ENCODE measurements around the gene ZNF160.
"Not testable (repeated sequence)": the region's sequence is repeated elsewhere in the genome, so short reads cannot be mapped to it uniquely, and the experiment has no call there.

The ZNF160 gene

DNA sequence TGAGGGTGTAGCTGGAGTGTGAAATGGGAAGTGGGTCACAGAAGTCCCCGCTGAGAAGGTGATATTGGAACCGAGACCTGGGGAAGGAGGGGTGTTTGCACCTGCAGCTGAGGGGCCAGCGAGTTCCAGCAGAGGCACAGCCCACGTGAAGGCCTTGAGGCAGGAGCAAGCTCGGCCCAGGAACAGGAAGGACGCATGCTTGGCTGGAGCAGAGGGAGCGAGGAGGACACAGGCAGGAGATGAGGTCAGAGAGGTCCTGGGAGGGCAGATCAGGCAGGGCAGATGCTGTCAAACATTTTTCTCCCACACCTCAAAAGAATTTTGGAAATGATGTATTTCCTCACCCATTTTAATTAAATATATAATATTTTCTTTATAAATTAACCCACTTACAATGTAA, 20.2 kb upstream of the ZNF160 start:
- Histone ChIP-seq H3K4me1 (ENCODE audit: control insufficient read depth, insufficient read depth, low read length) (no peaks in the 10 kb centered on the region), H3K9me3 (ENCODE audit: control insufficient read depth, insufficient read depth, low read length) (no peaks in the 10 kb centered on the region), H3K4me3 (ENCODE audit: low read length) (no peak overlapping the region), H3K27ac (ENCODE audit: low read length) (no peak overlapping the region), H3K36me3 (ENCODE audit: control insufficient read depth, insufficient read depth, low read length) (no peaks in the 10 kb centered on the region), H3K27me3 (ENCODE audit: control insufficient read depth, insufficient read depth, low read length) (no peaks in the 10 kb centered on the region)
- no CpG with 5 or more reads among the region's 7 CpGs for WGBS (ENCODE audit: insufficient coverage, insufficient read length)
- no peak for DNase-seq (ENCODE audit: low read depth, low spot score)

GRCh38 chr19:53112286-53112685, 9.1 kb upstream of the ZNF160 start:
- WGBS (ENCODE audit: insufficient coverage, insufficient read length) = no CpG with 5 or more reads among the region's 2 CpGs

DNA sequence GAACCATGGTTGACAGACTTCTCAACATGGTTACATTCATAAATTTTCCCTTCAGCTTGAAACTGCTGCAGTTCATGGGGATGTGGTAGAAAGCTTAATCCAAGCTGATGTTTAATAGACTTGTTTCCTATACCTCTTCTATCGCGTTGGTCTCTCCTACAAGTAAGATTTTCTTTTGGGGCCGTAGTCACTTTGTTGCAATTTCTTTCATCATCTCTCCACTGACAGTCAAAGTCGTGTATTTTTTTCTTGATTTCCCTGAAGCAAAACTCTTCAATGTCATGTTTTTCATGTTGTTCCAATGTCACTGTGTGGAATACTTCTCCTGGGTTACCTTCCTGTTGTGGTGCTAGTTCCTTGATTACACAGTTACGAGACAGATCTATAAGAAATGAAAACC, 6.3 kb upstream of the ZNF160 start:
- no peaks in the 10 kb centered on the region for H3K9me3 ChIP-seq (ENCODE audit: control insufficient read depth, insufficient read depth, low read length)
- no peak overlapping the region for H3K4me3 ChIP-seq (ENCODE audit: low read length)
- no peaks in the 10 kb centered on the region; the same call in 1 of the 2 replicates for H3K36me3 ChIP-seq (ENCODE audit: control insufficient read depth, insufficient read depth, low read length)
- H3K4me1 ChIP-seq (ENCODE audit: control insufficient read depth, insufficient read depth, low read length) = no peaks in the 10 kb centered on the region
- no peak overlapping the region for H3K27ac ChIP-seq (ENCODE audit: low read length)
- WGBS (ENCODE audit: insufficient coverage, insufficient read length) = no CpG with 5 or more reads among the region's 5 CpGs
- no peaks in the 10 kb centered on the region for H3K27me3 ChIP-seq (ENCODE audit: control insufficient read depth, insufficient read depth, low read length)
- DNase-seq (ENCODE audit: low read depth, low spot score) = no peak

More at GRCh38 chr19:53112286-53112685, 9.1 kb upstream of the ZNF160 start:
- no peaks in the 10 kb centered on the region for H3K4me1 ChIP-seq (ENCODE audit: control insufficient read depth, insufficient read depth, low read length)
- DNase-seq (ENCODE audit: low read depth, low spot score) = no peak
- H3K27me3 ChIP-seq (ENCODE audit: control insufficient read depth, insufficient read depth, low read length) = no peaks in the 10 kb centered on the region
- H3K4me3 ChIP-seq (ENCODE audit: low read length) = no peak overlapping the region
- no peaks in the 10 kb centered on the region for H3K9me3 ChIP-seq (ENCODE audit: control insufficient read depth, insufficient read depth, low read length)
- H3K36me3 ChIP-seq (ENCODE audit: control insufficient read depth, insufficient read depth, low read length) = no peaks in the 10 kb centered on the region; the same call in 1 of the 2 replicates
- H3K27ac ChIP-seq (ENCODE audit: low read length) = no peak overlapping the region

DNA sequence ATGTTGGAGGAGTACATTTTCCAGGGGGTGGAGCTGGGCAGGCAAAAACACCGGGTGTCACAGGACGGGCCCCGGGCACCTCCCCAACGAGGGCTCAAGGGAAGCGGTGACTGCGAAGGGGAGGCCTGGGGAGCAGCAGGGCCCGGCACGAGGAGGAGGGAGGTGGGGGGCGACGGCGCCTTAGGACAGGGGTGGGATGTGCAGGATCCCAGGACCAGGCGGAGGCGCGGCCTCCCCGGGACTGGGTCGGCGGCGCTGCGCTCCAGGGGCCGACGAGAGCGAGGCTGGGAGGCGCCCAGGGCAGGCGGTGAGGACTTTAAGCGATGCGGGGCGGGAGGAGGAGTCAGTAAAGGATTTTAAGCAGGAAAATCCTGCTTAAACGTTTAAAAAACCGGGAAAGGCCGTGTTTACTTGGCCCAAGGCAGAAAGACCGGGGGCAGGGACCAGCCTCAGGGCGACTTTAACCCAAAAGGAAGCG, 427 bp downstream of the ZNF160 start:
- H3K4me1 ChIP-seq (ENCODE audit: control insufficient read depth, insufficient read depth, low read length) = 0 out of 2 replicates have a peak, but pooled peaks cover 1% of the 10 kb centered on the region
- no peak for DNase-seq (ENCODE audit: low read depth, low spot score)
- no peaks in the 10 kb centered on the region for H3K27me3 ChIP-seq (ENCODE audit: control insufficient read depth, insufficient read depth, low read length)
- H3K9me3 ChIP-seq (ENCODE audit: control insufficient read depth, insufficient read depth, low read length) = no peaks in the 10 kb centered on the region
- no peak overlapping the region for H3K27ac ChIP-seq (ENCODE audit: low read length)
- no CpG with 5 or more reads among the region's 33 CpGs for WGBS (ENCODE audit: insufficient coverage, insufficient read length)
- H3K4me3 ChIP-seq (ENCODE audit: low read length) = peak overlapping the region; percentile 81
- H3K36me3 ChIP-seq (ENCODE audit: control insufficient read depth, insufficient read depth, low read length) = no peaks in the 10 kb centered on the region

DNA sequence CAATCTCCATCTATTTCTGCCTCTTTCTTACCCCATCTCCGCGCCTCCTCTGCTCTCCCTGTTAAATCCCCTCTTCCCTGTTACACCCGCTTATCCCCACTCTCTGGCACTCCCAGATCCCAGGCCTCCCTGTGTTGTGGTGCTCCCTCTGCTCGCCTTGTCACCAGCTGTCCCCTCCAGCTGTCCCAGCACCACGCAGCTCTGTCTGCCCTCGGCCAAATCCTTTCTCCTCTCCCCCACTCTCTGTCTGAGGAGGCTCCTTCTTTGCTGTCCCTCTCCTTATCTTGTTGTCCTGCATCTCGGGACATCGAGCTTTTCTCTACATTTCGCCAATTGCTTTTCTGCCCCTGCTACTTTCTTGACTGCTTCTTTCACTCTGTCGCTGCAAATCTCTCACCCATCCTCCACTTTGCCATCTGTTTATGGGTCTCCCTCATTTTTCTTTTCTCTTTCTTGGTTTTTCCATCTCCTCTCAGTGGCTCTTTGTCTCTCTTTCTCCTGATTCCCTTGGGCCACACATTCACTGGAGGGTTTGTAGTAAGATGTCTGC, 941 bp downstream of the ZNF160 start:
- 100% methylated on average over 2 of the region's 10 CpGs for WGBS (ENCODE audit: insufficient coverage, insufficient read length)
- Histone ChIP-seq H3K9me3 (ENCODE audit: control insufficient read depth, insufficient read depth, low read length) (no peaks in the 10 kb centered on the region), H3K4me1 (ENCODE audit: control insufficient read depth, insufficient read depth, low read length) (0 out of 2 replicates have a peak, but pooled peaks cover 1% of the 10 kb centered on the region), H3K4me3 (ENCODE audit: low read length) (peak overlapping the region; percentile 81), H3K27ac (ENCODE audit: low read length) (no peak overlapping the region), H3K27me3 (ENCODE audit: control insufficient read depth, insufficient read depth, low read length) (no peaks in the 10 kb centered on the region), H3K36me3 (ENCODE audit: control insufficient read depth, insufficient read depth, low read length) (no peaks in the 10 kb centered on the region)
- no peak for DNase-seq (ENCODE audit: low read depth, low spot score)

DNA sequence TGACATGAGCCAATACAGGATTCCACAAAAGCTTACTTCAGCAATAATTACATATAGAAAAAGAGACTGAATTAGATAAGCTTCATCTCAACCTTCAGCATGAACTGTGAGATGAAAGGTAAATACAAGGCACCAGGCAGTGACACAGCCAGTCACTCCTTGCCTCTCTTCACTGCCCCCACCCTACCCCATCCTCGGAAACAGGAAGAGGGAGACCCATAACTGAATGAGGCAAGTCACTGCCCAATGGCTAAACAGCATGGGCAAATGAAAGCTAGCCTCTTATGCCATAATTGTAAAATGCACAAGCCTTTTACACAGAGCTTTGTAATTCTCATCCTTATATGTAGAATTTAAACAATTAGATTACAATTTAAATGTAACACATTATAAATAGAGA, 1.7 kb downstream of the ZNF160 start:
- H3K27ac ChIP-seq (ENCODE audit: low read length) = no peak overlapping the region
- no peaks in the 10 kb centered on the region for H3K36me3 ChIP-seq (ENCODE audit: control insufficient read depth, insufficient read depth, low read length)
- no peak for DNase-seq (ENCODE audit: low read depth, low spot score)
- H3K4me1 ChIP-seq (ENCODE audit: control insufficient read depth, insufficient read depth, low read length) = 0 out of 2 replicates have a peak, but pooled peaks cover 1% of the 10 kb centered on the region
- H3K27me3 ChIP-seq (ENCODE audit: control insufficient read depth, insufficient read depth, low read length) = no peaks in the 10 kb centered on the region
- WGBS (ENCODE audit: insufficient coverage, insufficient read length) = no CpG with 5 or more reads among the region's 1 CpG
- no peaks in the 10 kb centered on the region for H3K9me3 ChIP-seq (ENCODE audit: control insufficient read depth, insufficient read depth, low read length)
- H3K4me3 ChIP-seq (ENCODE audit: low read length) = no peak overlapping the region

- not testable (repeated sequence) for H3K27me3 ChIP-seq (ENCODE audit: control insufficient read depth, insufficient read depth, low read length); H3K9me3 ChIP-seq (ENCODE audit: control insufficient read depth, insufficient read depth, low read length); H3K4me3 ChIP-seq (ENCODE audit: low read length); H3K27ac ChIP-seq (ENCODE audit: low read length); DNase-seq (ENCODE audit: low read depth, low spot score); H3K36me3 ChIP-seq (ENCODE audit: control insufficient read depth, insufficient read depth, low read length); H3K4me1 ChIP-seq (ENCODE audit: control insufficient read depth, insufficient read depth, low read length)
- WGBS (ENCODE audit: insufficient coverage, insufficient read length) = no CpG with 5 or more reads among the region's 14 CpGs
These were observed 4.7 kb downstream of the ZNF160 start for GRCh38 chr19:53098570-53098969.

GRCh38 chr19:53096982-53097690, 6.1 kb downstream of the ZNF160 start:
- DNase-seq (ENCODE audit: low read depth, low spot score); H3K27me3 ChIP-seq (ENCODE audit: control insufficient read depth, insufficient read depth, low read length); H3K36me3 ChIP-seq (ENCODE audit: control insufficient read depth, insufficient read depth, low read length); H3K9me3 ChIP-seq (ENCODE audit: control insufficient read depth, insufficient read depth, low read length); H3K4me1 ChIP-seq (ENCODE audit: control insufficient read depth, insufficient read depth, low read length); H3K27ac ChIP-seq (ENCODE audit: low read length); H3K4me3 ChIP-seq (ENCODE audit: low read length): not testable (repeated sequence)
- no CpG with 5 or more reads among the region's 10 CpGs for WGBS (ENCODE audit: insufficient coverage, insufficient read length)

DNA sequence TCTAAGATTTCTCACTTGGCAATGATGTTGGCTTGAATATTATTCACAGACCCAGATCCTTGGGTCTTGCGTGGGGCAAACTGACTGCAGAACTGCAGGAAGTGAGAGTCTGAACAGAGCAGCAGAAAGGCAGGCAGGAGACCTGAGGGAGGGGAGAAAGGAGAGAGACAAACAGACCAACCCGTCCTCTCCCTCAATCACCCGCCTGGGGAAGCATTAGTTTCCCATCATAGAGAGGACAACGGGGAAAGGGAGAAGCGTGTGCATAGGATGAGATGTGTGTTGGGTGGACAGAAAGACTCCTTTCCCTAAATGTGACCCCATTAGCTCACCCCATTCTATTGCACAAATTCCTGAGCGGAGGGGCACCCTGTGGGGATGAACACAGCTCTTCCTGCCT, 6.6 kb downstream of the ZNF160 start:
- DNase-seq (ENCODE audit: low read depth, low spot score); H3K36me3 ChIP-seq (ENCODE audit: control insufficient read depth, insufficient read depth, low read length); H3K27me3 ChIP-seq (ENCODE audit: control insufficient read depth, insufficient read depth, low read length); H3K27ac ChIP-seq (ENCODE audit: low read length); H3K4me3 ChIP-seq (ENCODE audit: low read length); H3K4me1 ChIP-seq (ENCODE audit: control insufficient read depth, insufficient read depth, low read length); H3K9me3 ChIP-seq (ENCODE audit: control insufficient read depth, insufficient read depth, low read length): not testable (repeated sequence)
- WGBS (ENCODE audit: insufficient coverage, insufficient read length) = no CpG with 5 or more reads among the region's 6 CpGs

GRCh38 chr19:53094754-53095575, 8.3 kb downstream of the ZNF160 start:
- no peaks in the 10 kb centered on the region for H3K9me3 ChIP-seq (ENCODE audit: control insufficient read depth, insufficient read depth, low read length)
- H3K27me3 ChIP-seq (ENCODE audit: control insufficient read depth, insufficient read depth, low read length) = no peaks in the 10 kb centered on the region
- DNase-seq (ENCODE audit: low read depth, low spot score) = peak; percentile 67
- H3K4me3 ChIP-seq (ENCODE audit: low read length) = peak overlapping the region; percentile 4; the same call in 1 of the 2 replicates
- H3K4me1 ChIP-seq (ENCODE audit: control insufficient read depth, insufficient read depth, low read length) = no peaks in the 10 kb centered on the region
- no peak overlapping the region for H3K27ac ChIP-seq (ENCODE audit: low read length)
- peaks cover 4% of the 10 kb centered on the region; the same call in 1 of the 2 replicates for H3K36me3 ChIP-seq (ENCODE audit: control insufficient read depth, insufficient read depth, low read length)
- no CpG with 5 or more reads among the region's 29 CpGs for WGBS (ENCODE audit: insufficient coverage, insufficient read length)

Measured in iPS DF 6.9 (cell line).